A549 treated with Hydrocortisone at 1 μM for 4 hours (cell line): ENCODE measurements around the gene PKN3. TPM values are rescaled to one million over a fixed set of nuclear protein-coding genes. Genes with fewer than 3 reads are reported as not detected.

Experiments used
- total RNA-seq: library from RNA; stranded (reverse); fragments of 200-300 nt; extraction: Qiagen RNA extraction; gene quantifications from 5 replicates; pipeline ENCODE4 v1.2.3, GENCODE V29; 2022

Gene PKN3
- total RNA-seq: 14.4 to 17.5 TPM (median 16.3 TPM) in 5 replicates

DNA sequence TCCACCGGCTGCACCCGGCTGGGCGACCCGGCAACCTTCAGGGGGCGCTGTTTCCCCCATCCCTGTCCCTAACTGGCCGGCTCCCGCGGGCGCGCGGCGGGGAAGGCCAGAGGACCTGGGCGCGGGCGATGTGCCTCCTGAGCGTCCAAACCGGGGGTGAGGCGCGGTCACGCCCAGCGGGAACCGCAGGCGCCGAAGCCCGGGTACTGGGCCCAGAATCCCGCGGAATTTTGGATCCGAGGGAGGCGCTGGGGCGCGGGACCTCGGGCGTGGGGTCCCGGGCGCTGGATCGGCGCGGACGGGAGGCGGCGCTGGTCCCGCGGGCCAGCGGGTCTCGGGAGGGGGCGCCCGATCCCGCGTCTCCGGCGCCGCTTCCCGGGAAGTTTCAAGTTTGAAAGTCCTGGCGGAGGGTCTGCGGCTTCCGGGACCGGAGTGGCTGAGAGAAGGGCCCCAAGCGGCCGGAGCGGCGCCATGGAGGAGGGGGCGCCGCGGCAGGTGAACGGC is at the start of gene PKN3:
Gene PKN3, plus strand, starts transcription at position 59 of the 504 bp plus-strand sequence. Its CDS starts 413 bp downstream, at position 472.

DNA sequence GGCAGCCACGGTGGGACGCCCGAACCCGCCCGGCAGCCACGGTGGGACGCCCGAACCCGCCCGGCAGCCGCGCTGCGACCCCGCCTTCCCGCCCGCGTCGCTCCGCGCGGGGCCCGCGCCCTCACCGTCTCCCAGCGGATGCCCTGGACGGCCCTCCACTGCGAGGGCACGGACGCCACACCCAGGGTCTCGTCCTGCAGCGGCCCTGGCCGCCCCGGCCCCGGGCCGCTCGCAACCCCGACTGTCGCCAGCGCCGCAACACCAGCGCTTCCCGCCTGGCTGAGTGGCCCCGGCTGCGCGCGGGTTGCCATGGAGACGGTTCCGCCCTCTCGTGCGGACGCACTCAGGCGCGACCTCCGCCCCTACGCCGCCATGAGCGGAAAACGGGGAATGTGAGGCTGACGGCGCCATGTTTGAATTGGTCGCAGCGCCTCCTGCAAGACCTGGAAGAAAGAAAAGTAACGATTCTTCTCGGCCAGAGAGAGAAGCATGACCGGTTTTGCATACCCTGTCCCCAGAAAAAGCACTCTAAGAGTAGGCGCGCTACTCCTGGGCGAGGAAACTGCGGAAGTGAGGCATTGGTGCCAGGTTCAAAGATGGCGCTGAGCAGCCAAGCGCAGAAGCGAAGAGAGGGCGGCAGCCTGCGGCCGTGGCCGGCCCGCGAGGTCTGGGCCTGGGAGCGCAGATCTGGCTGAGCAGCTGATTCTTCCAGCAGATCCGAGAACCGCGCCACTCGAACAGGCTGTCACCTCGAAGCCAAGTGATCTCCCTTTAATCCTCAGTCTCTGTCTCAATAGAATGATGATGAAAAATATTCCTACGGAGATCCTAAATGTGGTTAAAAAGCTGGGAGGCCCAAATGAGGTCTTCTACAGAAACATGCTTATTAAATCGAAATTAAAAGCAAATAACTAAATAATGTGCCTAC is 45.6 kb upstream of the PKN3 start, which contains the start of gene DYNC2I2:
Gene DYNC2I2, minus strand, starts transcription at position 432 of the 928 bp plus-strand sequence. Its CDS starts 121 bp downstream, at position 311.

GRCh38 chr9:128688501-128689292 is 13.6 kb upstream of the PKN3 start, which contains the start of gene SET:
Gene SET, plus strand, starts transcription at chr9:128689222. Its CDS starts 361 bp downstream, at chr9:128689583.

GRCh38 chr9:128723866-128724743 is 21.8 kb downstream of the PKN3 start, which contains the start of gene ZDHHC12:
Gene ZDHHC12, minus strand, starts transcription at chr9:128724127. Its CDS starts 34 bp downstream, at chr9:128724093.

Other genes starting within 250 kb of the PKN3 start
- 23.7 to 29.1 TPM (median 25.2 TPM) in 5 replicates for gene ODF2, start 246.5 kb upstream of the PKN3 start, total RNA-seq
- 28.3 to 33.3 TPM (median 28.8 TPM) in 5 replicates for gene GLE1, start 197.8 kb upstream of the PKN3 start, total RNA-seq
- gene SPTAN1, start 149.9 kb upstream of the PKN3 start, total RNA-seq: 143 to 155 TPM (median 151 TPM) in 5 replicates
- gene DYNC2I2, start 45.7 kb upstream of the PKN3 start, total RNA-seq: 101 to 138 TPM (median 132 TPM) in 5 replicates
- 367 to 533 TPM (median 408 TPM) in 5 replicates for gene SET, start 13.3 kb upstream of the PKN3 start, total RNA-seq
- 66.7 to 93.4 TPM (median 90.6 TPM) in 5 replicates for gene ZDHHC12, start 21.6 kb downstream of the PKN3 start, total RNA-seq
- 14.0 to 15.9 TPM (median 15.1 TPM) in 5 replicates for gene ZER1, start 69.4 kb downstream of the PKN3 start, total RNA-seq
- 20.7 to 24.8 TPM (median 21.3 TPM) in 5 replicates for gene TBC1D13, start 84.8 kb downstream of the PKN3 start, total RNA-seq
- 16.0 to 34.5 TPM (median 34.2 TPM) in 5 replicates for gene ENDOG, start 116.0 kb downstream of the PKN3 start, total RNA-seq
- 22.0 to 47.4 TPM (median 45.3 TPM) in 5 replicates for gene SPOUT1, start 127.3 kb downstream of the PKN3 start, total RNA-seq
- gene KYAT1, start 179.4 kb downstream of the PKN3 start, total RNA-seq: 10.0 to 13.9 TPM (median 13.5 TPM) in 5 replicates
- 114 to 133 TPM (median 130 TPM) in 5 replicates for gene LRRC8A, start 179.6 kb downstream of the PKN3 start, total RNA-seq
- 0.22 to 0.27 TPM (median 0.24 TPM) in 4 of 5 replicates, not detected in the other for gene PHYHD1, start 218.5 kb downstream of the PKN3 start, total RNA-seq
- gene DOLK, start 245.1 kb downstream of the PKN3 start, total RNA-seq: 38.2 to 39.9 TPM (median 39.7 TPM) in 5 replicates
- gene NUP188, start 245.2 kb downstream of the PKN3 start, total RNA-seq: 38.4 to 46.2 TPM (median 40.7 TPM) in 5 replicates